HCT116 (cell line): ENCODE results near the gene ANKRD18B.
"Not testable (repeated sequence)": the region's sequence is repeated elsewhere in the genome, so short reads cannot be mapped to it uniquely, and the experiment has no call there.

Experiments
- EZH2 ChIP-seq: fragments of 200-600 bp; sonication (generic); IDR thresholded peaks from 2 replicates; pipeline ENCODE4 v1.6.1; 2017; ENCODE audit warnings: antibody characterized with exemption, mixed run types
- POLR2A ChIP-seq: IDR thresholded peaks from 2 replicates; pipeline ENCODE4 v1.7.0; 2011; ENCODE audit warnings: borderline replicate concordance; ENCODE audit not compliant: insufficient read depth, insufficient read length; ENCODE audit errors: extremely low read depth
- SP1 ChIP-seq: IDR thresholded peaks from 2 replicates; pipeline ENCODE4 v1.6.1; 2012; ENCODE audit warnings: low read depth
- SRF ChIP-seq: IDR thresholded peaks from 2 replicates; pipeline ENCODE4 v1.6.1; 2012; ENCODE audit warnings: low read depth
- ZNF274 ChIP-seq: fragments of 200-500 bp; sonication (Bioruptor generic); IDR thresholded peaks from 2 replicates; pipeline ENCODE4 v1.6.1; 2014; ENCODE audit warnings: mild to moderate bottlenecking, low read depth, low read length, inconsistent platforms
- TF ChIP-seq, protein P1 (sequence below), 3 experiments: fragments of 200-600 bp in 1 of 3; sonication (generic) in 1 of 3; IDR thresholded peaks in 2 of 3; conservative IDR thresholded peaks in 1 of 3; 2 replicates each; pipeline ENCODE4 v1.5.1; 2012 to 2017; ENCODE audit warnings: low read depth in 2 of 3, low read length in 2 of 3, antibody characterized with exemption in 1 of 3, borderline replicate concordance in 1 of 3, control low read depth in 1 of 3, mild to moderate bottlenecking in 1 of 3, mixed read lengths in 1 of 3, mixed run types in 1 of 3, moderate library complexity in 1 of 3; ENCODE audit not compliant: insufficient read depth in 1 of 3

DNA sequence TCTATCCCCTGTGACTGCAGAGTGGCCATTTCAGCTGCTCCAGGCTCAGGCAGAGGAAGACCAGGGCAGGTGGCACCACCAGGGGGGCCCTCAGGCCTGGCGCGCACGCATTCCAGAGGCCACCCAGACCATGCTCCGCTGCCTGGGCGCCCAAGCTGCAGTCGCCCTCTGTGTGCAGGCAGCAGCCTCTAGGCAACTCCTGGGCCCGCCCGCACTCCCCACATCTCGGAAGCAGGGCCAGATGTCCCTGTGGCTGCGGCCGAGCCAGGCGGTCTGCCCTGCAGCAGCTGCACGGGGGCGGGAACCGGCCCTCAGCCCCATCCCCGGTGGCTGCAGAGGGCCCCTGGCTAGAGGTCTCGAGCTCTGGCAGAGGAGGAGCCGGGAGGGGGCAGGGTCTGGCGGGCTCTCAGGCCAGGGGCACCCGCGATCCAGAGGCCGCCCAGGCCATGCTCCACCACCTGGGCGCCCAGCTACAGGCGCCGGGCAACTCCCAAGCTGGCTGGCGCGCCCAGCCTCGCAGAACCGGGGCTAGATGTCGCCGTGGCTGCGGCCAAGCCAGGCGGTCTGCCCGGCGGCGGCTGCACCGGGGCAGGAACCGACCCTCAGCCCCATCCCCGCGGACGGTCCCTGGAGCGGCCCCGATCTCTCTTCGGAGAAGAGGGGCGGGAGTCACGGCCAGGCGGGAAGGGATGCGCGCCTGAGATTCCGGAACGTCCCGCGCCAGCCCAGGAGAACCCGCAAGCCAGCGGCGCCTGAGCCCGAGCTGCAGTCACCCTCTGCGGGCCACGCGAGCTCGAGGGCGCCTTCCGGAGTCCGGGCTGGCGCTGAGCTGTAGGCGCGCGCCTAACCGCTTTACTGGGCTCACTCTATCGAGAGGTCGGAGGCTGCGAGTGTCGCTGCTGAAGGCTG is at the start of gene ANKRD18B:
- TF ChIP-seq, protein P1, sequence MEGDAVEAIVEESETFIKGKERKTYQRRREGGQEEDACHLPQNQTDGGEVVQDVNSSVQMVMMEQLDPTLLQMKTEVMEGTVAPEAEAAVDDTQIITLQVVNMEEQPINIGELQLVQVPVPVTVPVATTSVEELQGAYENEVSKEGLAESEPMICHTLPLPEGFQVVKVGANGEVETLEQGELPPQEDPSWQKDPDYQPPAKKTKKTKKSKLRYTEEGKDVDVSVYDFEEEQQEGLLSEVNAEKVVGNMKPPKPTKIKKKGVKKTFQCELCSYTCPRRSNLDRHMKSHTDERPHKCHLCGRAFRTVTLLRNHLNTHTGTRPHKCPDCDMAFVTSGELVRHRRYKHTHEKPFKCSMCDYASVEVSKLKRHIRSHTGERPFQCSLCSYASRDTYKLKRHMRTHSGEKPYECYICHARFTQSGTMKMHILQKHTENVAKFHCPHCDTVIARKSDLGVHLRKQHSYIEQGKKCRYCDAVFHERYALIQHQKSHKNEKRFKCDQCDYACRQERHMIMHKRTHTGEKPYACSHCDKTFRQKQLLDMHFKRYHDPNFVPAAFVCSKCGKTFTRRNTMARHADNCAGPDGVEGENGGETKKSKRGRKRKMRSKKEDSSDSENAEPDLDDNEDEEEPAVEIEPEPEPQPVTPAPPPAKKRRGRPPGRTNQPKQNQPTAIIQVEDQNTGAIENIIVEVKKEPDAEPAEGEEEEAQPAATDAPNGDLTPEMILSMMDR (IDR thresholded peaks at IDR 0.05 in 2 of 3, conservative IDR thresholded peaks at IDR 0.05 in 1 of 3; ENCODE audit: borderline replicate concordance in 1 of 3, insufficient read depth in 1 of 3, low read depth in 2 of 3, low read length in 2 of 3), result not testable (repeated sequence)
- not testable (repeated sequence) for TF ChIP-seq SRF, POLR2A, ZNF274, SP1, EZH2
